ENCODE results near the gene PF4V1. TPM values are rescaled to one million over a fixed set of nuclear protein-coding genes. Genes with fewer than 3 reads are reported as not detected.

PF4V1 gene
- not detected in 2 replicates for total RNA-seq (2014; rRNA removed; shearing (Covaris generic))

- DNase-seq (ENCODE audit: low read depth) = no peak
Observed at GRCh38 chr4:73853246-73853704, at the start of gene PF4V1. PF4V1 (plus strand) TSS chr4:73853296; CDS start chr4:73853363, 67 bp downstream.

DNA sequence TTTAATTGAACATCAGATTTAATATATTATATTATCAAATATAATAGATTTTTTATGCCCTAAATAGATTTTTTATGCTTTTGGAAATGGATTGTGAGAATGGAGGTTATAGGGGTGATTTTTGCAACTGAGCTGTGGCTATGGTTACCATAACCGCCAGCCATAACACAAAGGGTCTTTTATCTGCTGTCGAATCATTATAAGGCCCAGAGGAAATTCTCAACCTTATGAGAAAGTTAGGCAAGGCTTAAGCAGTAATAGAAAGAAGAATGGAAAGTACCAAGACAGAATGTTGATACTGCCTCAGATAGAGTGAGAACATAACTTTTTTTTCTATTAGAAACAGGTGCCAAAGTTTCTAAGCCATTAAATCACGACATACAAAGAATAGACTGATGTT lies 42.9 kb upstream of the PF4V1 start:
- DNase-seq (ENCODE audit: low read depth) = no peak

DNA sequence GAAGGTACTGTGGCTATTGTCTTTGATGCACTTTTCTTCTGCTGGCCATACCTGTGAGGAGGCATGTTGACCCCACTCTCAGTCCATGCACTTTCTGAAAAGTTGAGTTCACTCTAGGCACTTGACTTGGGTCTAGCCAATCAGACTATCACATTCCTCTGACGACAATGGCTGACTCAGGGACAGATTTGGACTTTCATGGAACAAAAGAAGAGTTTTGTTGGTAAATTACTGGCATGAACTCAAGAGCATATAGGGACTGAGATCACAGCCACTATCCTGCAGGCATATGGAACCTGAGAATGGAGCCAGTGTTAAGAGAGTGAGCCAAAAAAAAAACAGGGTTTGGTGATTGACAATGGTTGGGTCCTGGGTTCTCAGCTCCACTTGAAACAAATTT lies 41.3 kb upstream of the PF4V1 start:
- DNase-seq (ENCODE audit: low read depth) = no peak

GRCh38 chr4:73814679-73815078 lies 38.4 kb upstream of the PF4V1 start:
- no peak for DNase-seq (ENCODE audit: low read depth)

DNA sequence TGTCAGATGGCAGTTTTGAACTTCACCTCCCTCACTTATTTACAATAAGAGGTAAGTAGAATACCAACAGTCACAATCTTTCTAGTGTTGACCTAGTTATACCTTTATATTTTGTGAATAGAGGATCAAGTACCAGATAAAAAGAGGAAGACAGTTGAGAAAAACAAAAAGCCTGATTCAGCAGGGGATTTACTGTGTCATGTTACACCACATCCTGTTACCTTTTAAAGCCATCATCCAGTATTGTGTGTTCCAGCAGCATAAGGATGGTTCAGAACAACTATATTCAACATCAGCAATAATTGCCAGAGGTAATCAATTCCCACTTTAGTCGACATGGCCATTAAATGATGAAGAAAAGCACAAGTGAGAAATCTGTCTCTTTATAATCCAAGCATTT lies 38.0 kb upstream of the PF4V1 start:
- DNase-seq (ENCODE audit: low read depth) = peak; percentile 11

- DNase-seq (ENCODE audit: low read depth) = peak; percentile 71
Observed at GRCh38 chr4:73816814-73817213, 36.3 kb upstream of the PF4V1 start.

- DNase-seq (ENCODE audit: low read depth) = no peak
Observed at GRCh38 chr4:73817341-73817740, 35.8 kb upstream of the PF4V1 start.

- no peak for DNase-seq (ENCODE audit: low read depth)
Observed at GRCh38 chr4:73821325-73821724, 31.8 kb upstream of the PF4V1 start.

DNA sequence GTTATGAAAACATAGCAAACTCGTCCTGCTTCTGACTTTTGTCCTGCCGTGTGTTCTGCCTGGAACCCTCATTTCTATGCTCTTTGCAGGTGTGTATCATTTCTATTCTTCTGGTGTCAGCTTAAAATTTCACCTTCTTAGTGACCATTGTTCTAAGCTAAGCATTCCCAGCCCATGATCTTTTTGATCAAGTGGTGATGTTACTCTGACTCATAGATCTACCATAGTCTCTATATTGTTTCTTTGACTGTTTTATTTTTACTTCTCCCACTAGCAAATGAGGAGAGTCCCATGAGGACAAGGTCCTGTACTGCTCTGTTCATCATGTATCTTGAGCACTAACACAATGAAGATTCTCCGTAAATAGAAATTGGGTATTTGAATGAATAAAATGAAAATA lies 30.7 kb upstream of the PF4V1 start:
- no peak for DNase-seq (ENCODE audit: low read depth)

DNA sequence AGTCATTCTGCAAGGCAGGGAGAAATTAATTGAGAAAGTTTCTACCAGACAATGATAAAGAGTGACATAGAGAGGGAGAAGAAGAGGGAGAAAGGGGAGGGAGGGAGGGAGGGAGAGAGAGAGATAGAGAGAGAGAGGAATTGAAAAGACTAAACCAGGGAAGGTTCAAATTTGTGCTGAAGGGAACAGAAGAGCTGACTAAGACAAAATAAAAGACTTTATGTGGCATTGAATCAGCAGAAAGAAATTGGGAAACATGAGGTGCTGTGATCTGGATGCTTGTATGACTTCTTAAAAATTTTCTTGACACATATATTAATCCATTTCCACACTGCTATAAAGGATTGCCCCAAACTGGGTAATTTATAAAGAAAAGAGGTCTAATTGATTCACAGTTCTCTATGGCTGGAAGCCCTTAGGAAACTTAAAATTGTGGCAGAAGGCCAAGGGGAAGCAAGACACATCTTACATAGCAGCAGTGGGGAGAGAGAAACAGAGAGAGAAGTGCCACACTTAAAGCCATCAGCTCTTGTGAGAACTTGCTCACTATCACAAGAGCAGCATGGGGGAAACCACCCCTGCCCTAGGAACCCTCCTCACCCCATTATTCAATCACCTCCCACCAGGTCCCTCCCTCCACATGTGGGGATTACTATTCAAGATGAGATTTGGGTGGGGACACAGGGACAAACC lies 30.1 kb upstream of the PF4V1 start:
- no peak for DNase-seq (ENCODE audit: low read depth)

DNA sequence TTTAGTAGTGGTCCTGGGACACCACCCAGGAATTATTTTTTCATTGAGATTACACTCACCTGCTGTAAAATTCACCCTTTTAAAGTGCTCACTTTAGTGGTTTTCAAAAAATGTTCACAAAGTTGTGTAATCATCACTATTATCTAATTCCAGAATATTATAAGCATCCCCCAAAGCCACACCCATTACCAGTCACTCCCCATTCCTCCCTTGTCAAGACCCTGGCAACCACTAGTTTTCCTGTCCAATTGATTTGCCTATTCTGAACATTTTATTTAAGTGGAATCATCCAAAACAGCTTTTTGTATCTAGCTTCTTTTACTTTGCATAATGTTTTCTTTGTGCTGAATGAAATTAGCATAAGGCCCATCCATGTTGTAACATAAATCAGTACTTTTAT lies 29.3 kb upstream of the PF4V1 start:
- DNase-seq (ENCODE audit: low read depth) = no peak

DNA sequence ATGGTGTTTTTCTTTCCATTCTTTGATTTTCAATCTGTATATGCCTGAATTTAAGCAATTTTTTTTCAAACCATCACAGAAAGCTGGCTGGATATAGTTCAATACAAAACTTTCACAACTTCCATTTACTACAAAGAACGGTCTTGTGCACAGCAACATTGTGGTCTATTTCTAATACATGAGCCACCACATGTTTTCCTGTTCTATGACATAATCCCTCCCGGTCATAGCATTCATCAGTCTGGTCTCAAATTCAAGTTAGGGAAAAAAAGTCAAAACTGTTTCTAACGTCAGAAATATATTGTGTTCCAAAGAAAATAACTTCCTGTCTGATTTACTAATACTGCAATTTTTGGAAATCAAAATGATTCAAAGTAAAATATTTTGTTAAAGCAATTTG lies 24.1 kb upstream of the PF4V1 start:
- no peak for DNase-seq (ENCODE audit: low read depth)

DNA sequence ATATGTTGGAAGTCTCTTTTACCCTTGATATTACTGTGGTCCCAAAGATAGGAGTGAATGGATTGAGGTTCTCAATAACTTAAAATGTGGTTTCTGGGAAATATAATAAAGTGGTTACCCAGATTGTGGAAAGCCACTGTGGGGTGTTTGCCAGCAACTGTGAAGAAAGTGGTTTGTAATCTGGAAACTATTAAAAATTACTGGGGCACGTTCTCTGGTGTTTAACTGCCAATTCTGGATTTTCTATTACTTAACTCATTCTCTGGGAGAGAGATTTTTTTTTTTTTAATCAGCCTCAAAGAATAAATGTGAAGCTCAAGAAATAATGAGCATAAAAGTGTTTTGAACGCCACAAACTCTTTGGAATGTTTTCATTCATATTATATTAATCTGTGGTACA lies 21.5 kb upstream of the PF4V1 start:
- DNase-seq (ENCODE audit: low read depth) = no peak

DNA sequence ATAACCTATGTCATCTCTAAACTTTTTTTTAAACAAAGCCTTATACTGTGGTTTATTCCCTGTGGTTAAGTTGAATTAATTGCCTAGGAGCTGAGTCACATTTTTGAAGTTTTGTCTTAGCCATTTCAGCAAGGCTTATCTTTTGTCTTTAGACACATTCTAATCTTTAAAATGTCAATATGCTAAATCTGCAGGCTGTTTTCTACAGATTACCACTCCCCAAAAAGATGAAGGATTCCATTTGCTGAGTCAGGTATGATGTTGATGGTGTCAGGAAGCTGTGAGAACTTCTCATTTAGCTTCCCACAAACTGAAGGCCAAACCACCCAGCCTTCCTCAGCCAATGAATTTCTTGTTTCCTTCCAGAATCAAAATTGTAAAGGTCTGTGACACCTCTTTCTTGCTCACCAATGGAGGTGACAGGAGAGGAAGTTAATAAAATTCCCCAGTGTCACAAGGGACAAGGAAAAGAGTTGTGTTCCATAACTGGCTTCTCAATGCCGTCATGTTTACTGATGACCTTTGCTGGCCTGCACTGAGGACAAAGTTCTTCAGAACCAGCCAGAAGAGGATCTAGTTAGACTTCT lies 20.4 kb upstream of the PF4V1 start:
- peak; percentile 15 for DNase-seq (ENCODE audit: low read depth)

DNA sequence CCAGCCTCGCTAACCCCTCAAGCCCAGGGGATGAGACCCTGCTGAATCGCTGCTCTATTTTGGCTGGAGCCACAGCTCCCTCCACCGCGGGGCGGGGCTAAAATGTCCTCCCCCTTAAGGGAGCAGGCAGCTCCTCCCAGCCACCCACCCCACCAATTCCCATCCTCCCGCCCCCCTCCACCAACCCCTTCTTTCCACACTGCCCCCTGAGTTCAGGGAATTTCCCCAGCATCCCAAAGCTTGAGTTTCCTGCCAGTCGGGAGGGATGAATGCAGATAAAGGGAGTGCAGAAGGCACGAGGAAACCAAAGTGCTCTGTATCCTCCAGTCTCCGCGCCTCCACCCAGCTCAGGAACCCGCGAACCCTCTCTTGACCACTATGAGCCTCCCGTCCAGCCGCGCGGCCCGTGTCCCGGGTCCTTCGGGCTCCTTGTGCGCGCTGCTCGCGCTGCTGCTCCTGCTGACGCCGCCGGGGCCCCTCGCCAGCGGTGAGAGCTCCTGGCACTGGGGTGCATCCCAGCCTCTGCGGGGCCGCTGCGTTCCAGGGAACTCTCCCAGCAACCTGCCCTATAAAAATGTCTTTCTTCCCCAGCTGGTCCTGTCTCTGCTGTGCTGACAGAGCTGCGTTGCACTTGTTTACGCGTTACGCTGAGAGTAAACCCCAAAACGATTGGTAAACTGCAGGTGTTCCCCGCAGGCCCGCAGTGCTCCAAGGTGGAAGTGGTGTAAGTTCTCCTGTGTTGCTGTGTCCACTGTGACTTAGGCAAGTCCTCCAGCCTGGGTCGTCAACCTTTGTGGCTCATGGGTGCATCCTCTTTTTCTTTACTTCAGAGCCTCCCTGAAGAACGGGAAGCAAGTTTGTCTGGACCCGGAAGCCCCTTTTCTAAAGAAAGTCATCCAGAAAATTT lies 16.5 kb upstream of the PF4V1 start, which contains the start of gene CXCL6:
CXCL6 (plus strand) TSS at position 306 of the 907 bp plus-strand sequence; CDS start at position 379, 73 bp downstream.
- no peak for DNase-seq (ENCODE audit: low read depth)

GRCh38 chr4:73839071-73839470 lies 14.0 kb upstream of the PF4V1 start:
- no peak for DNase-seq (ENCODE audit: low read depth)

GRCh38 chr4:73839715-73840114 lies 13.4 kb upstream of the PF4V1 start:
- no peak for DNase-seq (ENCODE audit: low read depth)

- DNase-seq (ENCODE audit: low read depth) = no peak
Observed at GRCh38 chr4:73841243-73841925, 11.7 kb upstream of the PF4V1 start.

GRCh38 chr4:73842696-73843095 lies 10.4 kb upstream of the PF4V1 start:
- no peak for DNase-seq (ENCODE audit: low read depth)

DNA sequence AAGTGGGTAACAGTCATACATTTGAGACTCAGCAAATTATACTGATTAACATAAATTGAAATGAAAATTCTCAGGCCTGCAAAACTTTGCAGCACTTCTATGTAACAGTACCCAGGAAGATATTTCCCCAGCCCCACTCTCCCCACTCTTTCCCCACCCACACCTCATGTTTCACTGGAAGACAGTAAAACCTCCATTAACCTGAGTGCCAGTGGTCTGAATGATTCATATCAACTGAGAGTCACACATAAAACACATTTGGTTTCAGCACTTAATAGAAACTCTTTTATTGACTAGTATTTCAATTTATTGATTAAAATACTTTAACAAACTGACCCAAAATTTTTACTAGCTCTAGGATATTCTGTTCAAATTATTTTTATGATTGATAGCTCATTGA lies 9.7 kb upstream of the PF4V1 start:
- peak; percentile 7 for DNase-seq (ENCODE audit: low read depth)

GRCh38 chr4:73844345-73844744 lies 8.8 kb upstream of the PF4V1 start:
- peak; percentile 19 for DNase-seq (ENCODE audit: low read depth)

GRCh38 chr4:73844806-73845205 lies 8.3 kb upstream of the PF4V1 start:
- no peak for DNase-seq (ENCODE audit: low read depth)
